22Rv1 (cell line): ENCODE data around the gene LRRC19.

Source experiments
- H3K27ac ChIP-seq: fragments of 450-650 bp; 2 replicates; pipeline ENCODE4 v1.5.1; 2017
- CTCF ChIP-seq: fragments of 450-650 bp; IDR thresholded peaks from 2 replicates; pipeline ENCODE4 v1.5.1; 2017; ENCODE audit warnings: mild to moderate bottlenecking
- ZFX ChIP-seq: fragments of 450-650 bp; IDR thresholded peaks from 2 replicates; pipeline ENCODE4 v1.6.1; 2017; ENCODE audit warnings: antibody characterized with exemption, borderline replicate concordance

LRRC19 gene

GRCh38 chr9:26983340-26983739 lies 22.1 kb downstream of the LRRC19 start:
- H3K27ac ChIP-seq: no peak overlapping the region

GRCh38 chr9:26975728-26976707 lies 29.5 kb downstream of the LRRC19 start:
- no peak overlapping the region for H3K27ac ChIP-seq
- TF ChIP-seq ZFX: no peak
- peak; percentile 39 for TF ChIP-seq CTCF

More at GRCh38 chr9:26983340-26983739, 22.1 kb downstream of the LRRC19 start:
- no peak for TF ChIP-seq ZFX
- no peak for TF ChIP-seq CTCF

GRCh38 chr9:26974927-26975326 lies 30.5 kb downstream of the LRRC19 start:
- no peak overlapping the region for H3K27ac ChIP-seq
- TF ChIP-seq ZFX (no peak), CTCF (no peak)

- TF ChIP-seq ZFX (no peak), CTCF (no peak)
- no peak overlapping the region for H3K27ac ChIP-seq
Observed at GRCh38 chr9:26973989-26974388, 31.5 kb downstream of the LRRC19 start.

- TF ChIP-seq CTCF (no peak), ZFX (no peak)
- no peak overlapping the region for H3K27ac ChIP-seq
Observed at GRCh38 chr9:26971721-26972120, 33.8 kb downstream of the LRRC19 start.

GRCh38 chr9:26956860-26957233 lies 48.6 kb downstream of the LRRC19 start:
- TF ChIP-seq CTCF (no peak), ZFX (no peak)
- H3K27ac ChIP-seq: peak overlapping the region; percentile 85
